ENCODE measurements around the gene SHISA5.

DNA sequence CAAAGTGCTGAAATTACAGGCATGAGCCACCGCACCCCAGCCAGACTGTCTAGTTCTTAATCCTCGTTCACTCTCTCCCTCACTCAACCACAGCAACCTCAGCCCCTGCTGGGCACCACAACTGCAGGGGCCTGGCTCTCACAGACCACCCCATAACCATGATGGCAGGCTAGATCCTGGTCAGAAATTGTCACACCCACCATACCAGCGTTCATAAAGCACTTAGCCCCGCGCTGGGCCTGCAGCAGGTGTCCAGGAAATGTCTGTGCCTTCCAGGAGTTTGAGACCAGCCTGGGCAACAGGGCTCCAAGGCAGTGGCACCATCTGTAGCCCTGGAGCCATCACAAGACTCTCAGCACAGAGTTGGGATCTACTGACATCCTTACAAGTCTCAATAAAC lies 1.9 kb downstream of the SHISA5 start:
- TF ChIP-seq HDGF (IDR thresholded peaks at IDR 0.05; ENCODE audit: borderline replicate concordance) (no peak), CTBP1 (IDR thresholded peaks at IDR 0.05; ENCODE audit: borderline replicate concordance) (no peak), ARNT (IDR thresholded peaks at IDR 0.05) (no peak), FOXM1 (IDR thresholded peaks at IDR 0.05; ENCODE audit: borderline replicate concordance) (no peak), FOXK2 (IDR thresholded peaks at IDR 0.05) (no peak), SUZ12 (IDR thresholded peaks at IDR 0.05) (no peak), ZNF384 (IDR thresholded peaks at IDR 0.05) (no peak), BHLHE40 (IDR thresholded peaks at IDR 0.05; ENCODE audit: borderline replicate concordance) (no peak)
- TF ChIP-seq, protein P1, sequence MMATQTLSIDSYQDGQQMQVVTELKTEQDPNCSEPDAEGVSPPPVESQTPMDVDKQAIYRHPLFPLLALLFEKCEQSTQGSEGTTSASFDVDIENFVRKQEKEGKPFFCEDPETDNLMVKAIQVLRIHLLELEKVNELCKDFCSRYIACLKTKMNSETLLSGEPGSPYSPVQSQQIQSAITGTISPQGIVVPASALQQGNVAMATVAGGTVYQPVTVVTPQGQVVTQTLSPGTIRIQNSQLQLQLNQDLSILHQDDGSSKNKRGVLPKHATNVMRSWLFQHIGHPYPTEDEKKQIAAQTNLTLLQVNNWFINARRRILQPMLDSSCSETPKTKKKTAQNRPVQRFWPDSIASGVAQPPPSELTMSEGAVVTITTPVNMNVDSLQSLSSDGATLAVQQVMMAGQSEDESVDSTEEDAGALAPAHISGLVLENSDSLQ (IDR thresholded peaks at IDR 0.05), result no peak
